Keratinocyte (primary cell): ENCODE results near the gene DIPK1A. TPM values are rescaled to one million over a fixed set of nuclear protein-coding genes. Genes with fewer than 3 reads are reported as not detected.

Experiments
- DNase-seq: peaks from one replicate; pipeline ENCODE4 v3.0.0-alpha.2; 2011; ENCODE audit warnings: low read depth, missing footprints, low spot score
- FAIRE-seq: peaks from 2 replicates; lab custom pipeline; 2011; peaks lifted over from hg19 to GRCh38; lab: Jason Lieb, UNC
- H2AFZ ChIP-seq: 2 replicates; pipeline ENCODE4 v1.6.0; 2012; ENCODE audit warnings: low read length, control low read depth, inconsistent platforms; ENCODE audit not compliant: control insufficient read depth
- H3K27ac ChIP-seq: 2 replicates; pipeline ENCODE4 v1.5.1; 2011; ENCODE audit warnings: low read length; ENCODE audit not compliant: control insufficient read depth, insufficient read depth
- H3K27me3 ChIP-seq: 3 replicates; pipeline ENCODE4 v1.6.0; 2011; ENCODE audit warnings: low read length; ENCODE audit not compliant: control insufficient read depth, insufficient read depth; ENCODE audit errors: extremely low read depth
- H3K36me3 ChIP-seq, 2 experiments: 2 replicates in 1 of 2; 3 replicates in 1 of 2; pipeline ENCODE4 v1.5.1; 2011; ENCODE audit warnings: low read length in 2 of 2, mild to moderate bottlenecking in 1 of 2; ENCODE audit not compliant: control insufficient read depth in 2 of 2, insufficient read depth in 2 of 2; ENCODE audit errors: extremely low read depth in 1 of 2
- H3K4me1 ChIP-seq: 3 replicates; pipeline ENCODE4 v1.5.1; 2011; ENCODE audit warnings: low read length; ENCODE audit not compliant: control insufficient read depth, insufficient read depth; ENCODE audit errors: extremely low read depth
- H3K4me2 ChIP-seq: 3 replicates; pipeline ENCODE4 v1.6.0; 2011; ENCODE audit warnings: low read depth, low read length; ENCODE audit not compliant: control insufficient read depth, insufficient read depth; ENCODE audit errors: extremely low read depth
- H3K4me3 ChIP-seq, 3 experiments: fragments of 200-600 bp in 1 of 3; sonication (generic) in 1 of 3; 2 replicates in 2 of 3; 3 replicates in 1 of 3; pipeline ENCODE4 v1.5.1; 2011 to 2016; ENCODE audit warnings: low read length in 3 of 3, mild to moderate bottlenecking in 3 of 3, control low read depth in 2 of 3, inconsistent platforms in 1 of 3, low read depth in 1 of 3, mixed read lengths in 1 of 3, mixed run types in 1 of 3, moderate library complexity in 1 of 3; ENCODE audit not compliant: control insufficient read depth in 2 of 3, insufficient read depth in 2 of 3; ENCODE audit errors: extremely low read depth in 1 of 3
- H3K79me2 ChIP-seq: 2 replicates; pipeline ENCODE4 v1.6.0; 2012; ENCODE audit warnings: low read length; ENCODE audit not compliant: control insufficient read depth, insufficient read depth
- H3K9ac ChIP-seq: 3 replicates; pipeline ENCODE4 v1.6.0; 2011; ENCODE audit warnings: low read length; ENCODE audit not compliant: control insufficient read depth, insufficient read depth; ENCODE audit errors: extremely low read depth
- H3K9me1 ChIP-seq: 3 replicates; pipeline ENCODE4 v1.6.0; 2011; ENCODE audit warnings: low read length; ENCODE audit not compliant: control insufficient read depth, insufficient read depth; ENCODE audit errors: extremely low read depth
- H3K9me3 ChIP-seq: 2 replicates; pipeline ENCODE4 v1.5.1; 2012; ENCODE audit warnings: low read depth, low read length; ENCODE audit not compliant: control insufficient read depth
- H4K20me1 ChIP-seq: 3 replicates; pipeline ENCODE4 v1.6.0; 2011; ENCODE audit warnings: low read length; ENCODE audit not compliant: control insufficient read depth, insufficient read depth; ENCODE audit errors: extremely low read depth
- CTCF ChIP-seq, 3 experiments: IDR thresholded peaks in 1 of 3; conservative IDR thresholded peaks in 1 of 3; optimal IDR thresholded peaks in 1 of 3; 2 replicates in 2 of 3; 3 replicates in 1 of 3; pipeline versions ENCODE3 to v1.5.1; 2011; ENCODE audit warnings: low read length in 3 of 3, mild to moderate bottlenecking in 3 of 3, moderate library complexity in 2 of 3, control low read depth in 1 of 3, inconsistent platforms in 1 of 3; ENCODE audit not compliant: insufficient read depth in 2 of 3; ENCODE audit errors: extremely low read depth in 1 of 3
- EZH2 ChIP-seq: IDR thresholded peaks from one replicate; pipeline ENCODE4 v1.6.1; 2012; ENCODE audit warnings: inconsistent platforms, mild to moderate bottlenecking, low read length, moderate library complexity
- dilution Hi-C: fragments of 300-500 bp; cut with MboI; formaldehyde crosslinking; loops from one replicate; pipeline ENCODE4 v1.7.0; 2020; ENCODE audit warnings: low sequenced_read_pairs; ENCODE audit not compliant: extremely low pct_ligation_motif_present
- polyA plus RNA-seq, 5 experiments: library from polyadenylated mRNA; depleted of rRNA in 3 of 5; stranded (reverse) in 3 of 5; stranded (forward) in 1 of 5; unstranded in 1 of 5; fragments of >200 nt; gene quantifications; 1 replicate in 1 of 5; 2 replicates in 3 of 5; 3 replicates in 1 of 5; pipeline versions ENCODE4 v1.2.1 to v1.2.3, GENCODE V29; 2011 to 2012; ENCODE audit warnings: missing spikeins in 2 of 5, low read depth in 1 of 5, low replicate concordance in 1 of 5

Gene DIPK1A
- polyA plus RNA-seq, 1 donor (not counting 4 experiments of a cell fraction or from before 2014, with no cell fraction given), result 22.0 TPM

GRCh38 chr1:92850019-92850418 lies 111.2 kb downstream of the DIPK1A start:
- Histone ChIP-seq H3K4me1 (peaks cover 23% of the 10 kb centered on the region), H2AFZ (no peak overlapping the region), H3K36me3 (no peaks in the 10 kb centered on the region), H3K27ac (no peak overlapping the region), H3K9me3 (no peaks in the 10 kb centered on the region), H4K20me1 (no peaks in the 10 kb centered on the region), H3K9me1 (no peaks in the 10 kb centered on the region), H3K9ac (no peak overlapping the region), H3K4me2 (no peak overlapping the region), H3K4me3 (no peak overlapping the region), H3K27me3 (no peaks in the 10 kb centered on the region), H3K79me2 (no peaks in the 10 kb centered on the region)
- TF ChIP-seq CTCF (optimal IDR thresholded peaks at IDR 0.05 in 1 of 3, IDR thresholded peaks at IDR 0.05 in 1 of 3, conservative IDR thresholded peaks at IDR 0.05 in 1 of 3; ENCODE audit: extremely low read depth in 1 of 3, insufficient read depth in 2 of 3, low read length in 3 of 3) (no peak), EZH2 (no peak)
- FAIRE-seq (no peak), DNase-seq (no peak)
- dilution Hi-C loops, result no loop called here

GRCh38 chr1:92848201-92848600 lies 113.1 kb downstream of the DIPK1A start:
- peak overlapping the region; percentile 28 for H2AFZ ChIP-seq
- dilution Hi-C loops, result no loop called here
- no peaks in the 10 kb centered on the region for H3K9me3 ChIP-seq
- H3K36me3 ChIP-seq, result peaks cover 3% of the 10 kb centered on the region in 2 experiments
- H3K27me3 ChIP-seq, result no peaks in the 10 kb centered on the region
- DNase-seq (no peak), FAIRE-seq (peak; percentile 93)
- H3K4me2 ChIP-seq, result peak overlapping the region; percentile 67
- H3K9ac ChIP-seq, result no peak overlapping the region
- peak overlapping the region; percentile 22 for H3K27ac ChIP-seq
- TF ChIP-seq CTCF (optimal IDR thresholded peaks at IDR 0.05 in 1 of 3, IDR thresholded peaks at IDR 0.05 in 1 of 3, conservative IDR thresholded peaks at IDR 0.05 in 1 of 3; ENCODE audit: extremely low read depth in 1 of 3, insufficient read depth in 2 of 3, low read length in 3 of 3) (no peak), EZH2 (no peak)
- no peaks in the 10 kb centered on the region for H4K20me1 ChIP-seq
- no peaks in the 10 kb centered on the region for H3K79me2 ChIP-seq
- H3K4me3 ChIP-seq, result no peak overlapping the region
- no peaks in the 10 kb centered on the region for H3K9me1 ChIP-seq
- H3K4me1 ChIP-seq, result peaks cover 23% of the 10 kb centered on the region
